ENCODE results near the gene PRSS3. TPM values are rescaled to one million over a fixed set of nuclear protein-coding genes. Genes with fewer than 3 reads are reported as not detected.

PRSS3 gene
- total and polyA plus RNA-seq, 10 of the 15 experiments (the other 5 are each of a cell fraction or from before 2014, with no cell fraction given): 0.54 TPM; not detected in 9

DNA sequence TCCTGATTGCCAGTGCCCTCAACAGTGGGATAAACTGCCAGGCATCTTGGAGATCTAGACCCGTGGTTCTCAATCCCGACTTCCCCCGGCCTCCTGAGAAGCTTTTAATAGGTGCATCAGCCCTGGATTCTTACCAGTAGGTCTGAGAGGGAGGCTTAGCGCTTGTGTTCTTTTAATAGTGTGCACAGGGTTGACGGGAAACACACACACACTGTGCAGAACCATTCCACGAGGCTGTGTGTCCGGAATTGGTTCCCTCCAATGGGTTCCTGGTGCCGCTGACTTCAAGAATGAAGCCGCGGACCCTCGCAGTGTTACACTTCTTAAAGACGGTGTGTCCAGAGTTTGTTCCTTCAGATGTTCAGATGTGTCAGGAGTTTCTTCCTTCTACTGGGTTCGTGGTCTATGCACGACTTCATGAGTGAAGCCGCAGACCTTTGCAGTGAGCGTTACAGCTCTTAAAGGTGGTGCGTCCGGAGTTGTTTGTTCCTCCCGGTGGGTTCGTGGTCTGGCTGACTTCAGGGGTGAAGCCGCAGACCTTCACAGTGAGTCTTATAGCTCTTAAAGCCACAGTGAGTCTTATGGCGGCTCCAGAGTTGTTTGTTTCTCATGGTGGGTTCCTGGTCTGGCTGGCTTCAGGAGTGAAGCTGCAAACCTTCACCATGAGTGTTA lies 46.6 kb upstream of the PRSS3 start:
- intact Hi-C loops (cut with micrococcal nuclease; ENCODE audit: unreplicated experiment) (no loop called here), in situ Hi-C loops (cut with MboI) (no loop called here)
- no peak for ATAC-seq
- WGBS (ENCODE audit: insufficient coverage, insufficient replicate concordance, low lambda C conversion rate, missing lambda C conversion rate): 38% methylated on average over 22 of the region's 22 CpGs
- ChIA-PET SMC1A (ENCODE audit: uncharacterized antibody, unreplicated experiment) (no interaction called here), CTCF (interaction anchor here (1.7 to 1.8 kb wide), 2 partner anchors 11 to 30 kb away, joined by 4 to 5 read pairs; no protein-coding TSS in a partner anchor), RAD21 (ENCODE audit: unreplicated experiment) (no interaction called here), POLR2A (no interaction called here)
- H4K20me1 ChIP-seq (ENCODE audit: control insufficient read depth, insufficient read depth): no peaks in the 10 kb centered on the region
- FAIRE-seq: no peak
- no peaks in the 10 kb centered on the region; the same call in 2 of the 3 replicates for H3K9me3 ChIP-seq (replicated peaks; ENCODE audit: control insufficient read depth, insufficient read depth, low read length)
- H3K79me2 ChIP-seq (ENCODE audit: control insufficient read depth, insufficient read depth, low read length): no peaks in the 10 kb centered on the region
- no peaks in the 10 kb centered on the region for H3K36me3 ChIP-seq (ENCODE audit: control insufficient read depth in 2 of 2, insufficient read depth in 2 of 2, low read length in 1 of 2)
- no peak overlapping the region for H3K4me2 ChIP-seq (ENCODE audit: control insufficient read depth, insufficient read depth)
- H3K9ac ChIP-seq (ENCODE audit: control insufficient read depth, insufficient read depth, low read length): no peak overlapping the region
- TF ChIP-seq CHD1 (IDR thresholded peaks at IDR 0.05; ENCODE audit: low read depth, low read length): no peak
- TF ChIP-seq CBX5 (IDR thresholded peaks at IDR 0.05; ENCODE audit: low read depth): no peak
- no peak for TF ChIP-seq SIN3A (IDR thresholded peaks at IDR 0.05; ENCODE audit: low read depth, low read length)
- TF ChIP-seq BACH1 (IDR thresholded peaks at IDR 0.05; ENCODE audit: borderline replicate concordance): no peak
- no peak for TF ChIP-seq EED (IDR thresholded peaks at IDR 0.05; ENCODE audit: low read depth)
- no peak for TF ChIP-seq BMI1 (IDR thresholded peaks at IDR 0.05; ENCODE audit: borderline replicate concordance)
- no peak for TF ChIP-seq ZNF687 (IDR thresholded peaks at IDR 0.05)
- no peak for TF ChIP-seq ATF7 (IDR thresholded peaks at IDR 0.05; ENCODE audit: low read depth)
- no peak for TF ChIP-seq ZBTB4 (CRISPR knock-in tag; IDR thresholded peaks at IDR 0.05)
- no peak for TF ChIP-seq STAT1 (conservative IDR thresholded peaks at IDR 0.05)
- no peak overlapping the region for H2AFZ ChIP-seq (ENCODE audit: control insufficient read depth, low read depth, low read length)
- no peak overlapping the region for H3K27ac ChIP-seq (ENCODE audit: control insufficient read depth, insufficient read depth)
- no peak for DNase-seq (ENCODE audit: low read depth, low spot score)
- H3K4me3 ChIP-seq: no peak overlapping the region
- BruUV-seq (replicated peaks): no TSS peak
- peaks cover 0 to 9% of the 10 kb centered on the region in 2 experiments; a peak in 3 of 4 replicates for H3K27me3 ChIP-seq (replicated peaks in 1 of 2; ENCODE audit: control insufficient read depth in 2 of 2, insufficient read depth in 2 of 2, low read length in 1 of 2)
- no peaks in the 10 kb centered on the region for H3K4me1 ChIP-seq (ENCODE audit: control insufficient read depth, insufficient read depth, low read length)

Data from GM12878 (cell line).